Measurements from ENCODE around the gene BFSP2. TPM values are rescaled to one million over a fixed set of nuclear protein-coding genes. Genes with fewer than 3 reads are reported as not detected.

BFSP2 gene
- total and polyA plus RNA-seq, 4 donors, result 0.14 to 0.35 TPM; not detected in 2

DNA sequence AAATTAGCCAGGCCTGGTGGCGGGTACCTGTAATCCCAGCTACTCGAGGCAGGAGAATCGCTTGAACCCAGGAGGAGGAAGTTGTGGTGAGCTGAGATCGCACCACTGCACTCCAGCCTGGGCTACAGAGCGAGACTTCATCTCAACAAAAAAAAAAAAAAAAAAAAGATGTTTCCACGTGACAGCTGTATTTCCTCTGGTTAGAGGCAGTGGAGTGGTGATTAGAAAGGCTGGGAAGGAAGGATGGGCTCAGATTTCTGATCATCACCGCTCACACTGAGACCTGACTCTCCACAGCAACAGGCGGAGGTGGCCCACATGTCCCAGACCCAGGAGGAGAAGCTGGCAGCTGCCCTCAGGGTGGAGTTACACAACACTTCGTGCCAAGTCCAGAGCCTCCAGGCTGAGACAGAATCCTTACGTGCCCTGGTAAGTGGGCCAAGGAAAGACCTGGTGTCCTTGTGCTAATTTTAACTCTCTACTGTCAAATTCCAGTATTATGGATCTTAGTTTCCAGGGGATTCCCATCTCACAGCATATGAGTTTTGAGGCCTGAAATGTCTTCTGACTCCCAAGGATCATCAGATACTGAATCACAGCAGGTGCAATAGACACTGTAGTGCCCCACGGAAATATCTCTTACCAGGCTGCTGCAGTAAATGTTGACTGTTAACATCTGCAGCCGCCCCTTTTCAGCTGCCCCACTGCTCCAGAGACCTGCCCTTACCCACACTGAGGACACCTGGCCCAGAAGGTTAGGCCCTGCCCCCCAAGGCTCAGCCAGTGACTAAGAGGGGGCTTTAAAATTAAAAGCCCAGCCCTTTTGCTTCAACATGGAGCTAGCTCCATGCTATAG, 66.9 kb downstream of the BFSP2 start:
- no peak overlapping the region for H3K4me3 ChIP-seq
- 49 to 67% methylated on average over 12 of the region's 12 CpGs for WGBS, 2 donors
- ATAC-seq (ENCODE audit: insufficient read depth, low FRiP score) (no peak), DNase-seq (no peak)
- no peaks in the 10 kb centered on the region for H3K36me3 ChIP-seq (ENCODE audit: control insufficient read depth in 4 of 4, insufficient read depth in 4 of 4, low read length in 4 of 4)
- H3K27me3 ChIP-seq (ENCODE audit: control insufficient read depth in 3 of 3, insufficient read depth in 3 of 3, low read length in 2 of 3), result no peaks in the 10 kb centered on the region
- TF ChIP-seq, protein P1, sequence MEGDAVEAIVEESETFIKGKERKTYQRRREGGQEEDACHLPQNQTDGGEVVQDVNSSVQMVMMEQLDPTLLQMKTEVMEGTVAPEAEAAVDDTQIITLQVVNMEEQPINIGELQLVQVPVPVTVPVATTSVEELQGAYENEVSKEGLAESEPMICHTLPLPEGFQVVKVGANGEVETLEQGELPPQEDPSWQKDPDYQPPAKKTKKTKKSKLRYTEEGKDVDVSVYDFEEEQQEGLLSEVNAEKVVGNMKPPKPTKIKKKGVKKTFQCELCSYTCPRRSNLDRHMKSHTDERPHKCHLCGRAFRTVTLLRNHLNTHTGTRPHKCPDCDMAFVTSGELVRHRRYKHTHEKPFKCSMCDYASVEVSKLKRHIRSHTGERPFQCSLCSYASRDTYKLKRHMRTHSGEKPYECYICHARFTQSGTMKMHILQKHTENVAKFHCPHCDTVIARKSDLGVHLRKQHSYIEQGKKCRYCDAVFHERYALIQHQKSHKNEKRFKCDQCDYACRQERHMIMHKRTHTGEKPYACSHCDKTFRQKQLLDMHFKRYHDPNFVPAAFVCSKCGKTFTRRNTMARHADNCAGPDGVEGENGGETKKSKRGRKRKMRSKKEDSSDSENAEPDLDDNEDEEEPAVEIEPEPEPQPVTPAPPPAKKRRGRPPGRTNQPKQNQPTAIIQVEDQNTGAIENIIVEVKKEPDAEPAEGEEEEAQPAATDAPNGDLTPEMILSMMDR (IDR thresholded peaks at IDR 0.05; ENCODE audit: control extremely low read depth, extremely low read depth), result no peak
- peaks cover 0 to 4% (median 0%) of the 10 kb centered on the region in 5 donors for H3K4me1 ChIP-seq (ENCODE audit: control insufficient read depth in 5 of 5, insufficient read depth in 5 of 5, low read length in 5 of 5)
- H3K9me3 ChIP-seq (ENCODE audit: control insufficient read depth in 4 of 4, insufficient read depth in 3 of 4, low read length in 3 of 4), result no peaks in the 10 kb centered on the region
- H3K9ac ChIP-seq (ENCODE audit: insufficient read depth in 1 of 2, low read length in 2 of 2), result no peak overlapping the region
- no peak overlapping the region for H3K27ac ChIP-seq (ENCODE audit: low read depth in 1 of 2, low read length in 1 of 2)

- H3K4me1 ChIP-seq (ENCODE audit: control insufficient read depth in 5 of 5, insufficient read depth in 5 of 5, low read length in 5 of 5), result peaks cover 0 to 4% (median 0%) of the 10 kb centered on the region in 5 donors
- no peaks in the 10 kb centered on the region for H3K36me3 ChIP-seq (ENCODE audit: control insufficient read depth in 4 of 4, insufficient read depth in 4 of 4, low read length in 4 of 4)
- no peak overlapping the region for H3K9ac ChIP-seq (ENCODE audit: insufficient read depth in 1 of 2, low read length in 2 of 2)
- TF ChIP-seq, protein P1 (IDR thresholded peaks at IDR 0.05; ENCODE audit: control extremely low read depth, extremely low read depth), result no peak
- no peaks in the 10 kb centered on the region for H3K27me3 ChIP-seq (ENCODE audit: control insufficient read depth in 3 of 3, insufficient read depth in 3 of 3, low read length in 2 of 3)
- H3K9me3 ChIP-seq (ENCODE audit: control insufficient read depth in 4 of 4, insufficient read depth in 3 of 4, low read length in 3 of 4), result no peaks in the 10 kb centered on the region
- H3K4me3 ChIP-seq, result no peak overlapping the region
- DNase-seq (no peak), ATAC-seq (ENCODE audit: insufficient read depth, low FRiP score) (no peak)
- WGBS, 2 donors, result 95 to 97% methylated on average over 2 of the region's 2 CpGs
- H3K27ac ChIP-seq (ENCODE audit: low read depth in 1 of 2, low read length in 1 of 2), result no peak overlapping the region
These were observed 67.9 kb downstream of the BFSP2 start for GRCh38 chr3:133467780-133468179.

- no peaks in the 10 kb centered on the region for H3K9me3 ChIP-seq (ENCODE audit: control insufficient read depth in 4 of 4, insufficient read depth in 3 of 4, low read length in 3 of 4)
- TF ChIP-seq, protein P1 (IDR thresholded peaks at IDR 0.05; ENCODE audit: control extremely low read depth, extremely low read depth), result no peak
- WGBS, 2 donors, result 81 to 91% methylated on average over 3 of the region's 3 CpGs
- peaks cover 0 to 6% (median 0%) of the 10 kb centered on the region in 5 donors for H3K4me1 ChIP-seq (ENCODE audit: control insufficient read depth in 5 of 5, insufficient read depth in 5 of 5, low read length in 5 of 5)
- H3K36me3 ChIP-seq (ENCODE audit: control insufficient read depth in 4 of 4, insufficient read depth in 4 of 4, low read length in 4 of 4), result no peaks in the 10 kb centered on the region
- DNase-seq (no peak), ATAC-seq (ENCODE audit: insufficient read depth, low FRiP score) (no peak)
- no peaks in the 10 kb centered on the region for H3K27me3 ChIP-seq (ENCODE audit: control insufficient read depth in 3 of 3, insufficient read depth in 3 of 3, low read length in 2 of 3)
- no peak overlapping the region for H3K27ac ChIP-seq (ENCODE audit: low read depth in 1 of 2, low read length in 1 of 2)
- H3K4me3 ChIP-seq, result no peak overlapping the region
- H3K9ac ChIP-seq (ENCODE audit: insufficient read depth in 1 of 2, low read length in 2 of 2), result no peak overlapping the region
These were observed 68.4 kb downstream of the BFSP2 start for GRCh38 chr3:133468251-133468721.

Data from lung (tissue), 12 donors.